Jurkat, Clone E6-1 (cell line): Measurements from ENCODE around the gene ZNF410.

Experiments
- DNase-seq: peaks from one replicate; pipeline ENCODE4 v3.0.0-alpha.2; 2011; ENCODE audit warnings: low read depth, low spot score
- H3K4me3 ChIP-seq: 2 replicates; pipeline ENCODE4 v1.5.1; 2011; ENCODE audit warnings: mild to moderate bottlenecking, low read length, control low read depth, moderate library complexity

The ZNF410 gene

DNA sequence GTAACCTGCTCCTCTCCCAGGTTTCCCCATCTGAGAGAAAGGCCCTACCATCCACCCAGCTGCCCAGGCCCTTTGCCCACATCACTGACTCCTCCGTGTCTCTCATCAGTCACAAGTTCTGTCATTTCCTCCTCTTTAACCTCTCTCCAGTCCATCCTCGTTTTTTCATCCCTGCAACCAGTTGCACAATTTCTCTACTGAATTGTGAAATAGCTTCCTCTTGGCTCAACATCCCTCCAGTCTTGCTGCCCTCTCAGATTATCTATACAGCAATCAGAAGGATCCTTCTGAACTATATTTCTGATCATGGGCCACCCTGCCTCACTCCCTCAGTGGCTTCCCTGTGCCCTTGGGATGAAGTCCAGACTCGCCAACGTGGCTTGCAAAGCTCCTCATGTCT, 56.4 kb downstream of the ZNF410 start:
- H3K4me3 ChIP-seq, result no peak overlapping the region
- no peak for DNase-seq

DNA sequence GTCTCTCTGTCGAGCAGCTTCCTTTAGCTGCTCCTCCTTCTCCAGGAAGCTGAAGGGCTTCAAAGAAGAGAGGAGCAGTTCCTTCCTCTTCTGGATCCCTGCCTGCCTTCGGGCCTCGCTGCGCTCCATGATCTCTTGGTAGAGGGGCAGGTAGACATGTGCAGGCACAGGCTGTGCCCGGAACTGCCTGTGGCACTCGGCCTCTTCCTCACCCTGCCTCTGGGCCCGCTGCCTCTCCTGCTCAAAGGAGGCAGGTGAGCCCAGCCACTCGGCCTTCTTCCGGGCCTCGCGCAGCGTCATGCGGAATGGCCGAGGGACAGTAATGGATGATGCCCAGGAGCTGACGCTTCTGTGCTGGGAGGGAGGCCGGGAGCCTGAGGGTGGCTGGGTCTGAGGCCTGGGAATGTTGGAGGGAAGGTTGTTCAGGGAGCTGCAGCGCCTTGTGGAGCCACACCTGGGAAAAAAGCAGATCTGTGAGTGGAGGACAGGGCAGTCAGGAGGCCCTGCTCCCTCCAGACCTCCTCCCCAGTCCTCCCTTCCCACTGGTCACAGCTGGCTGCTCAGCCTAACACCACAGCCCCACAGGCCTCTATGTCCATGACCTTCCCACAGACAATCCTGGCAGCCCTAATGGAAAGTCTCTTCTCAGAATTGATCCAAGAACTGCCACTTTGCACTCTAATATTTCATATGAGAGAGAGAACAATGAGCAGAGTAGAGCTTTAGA, 57.9 kb downstream of the ZNF410 start:
- no peak overlapping the region for H3K4me3 ChIP-seq
- DNase-seq, result no peak

DNA sequence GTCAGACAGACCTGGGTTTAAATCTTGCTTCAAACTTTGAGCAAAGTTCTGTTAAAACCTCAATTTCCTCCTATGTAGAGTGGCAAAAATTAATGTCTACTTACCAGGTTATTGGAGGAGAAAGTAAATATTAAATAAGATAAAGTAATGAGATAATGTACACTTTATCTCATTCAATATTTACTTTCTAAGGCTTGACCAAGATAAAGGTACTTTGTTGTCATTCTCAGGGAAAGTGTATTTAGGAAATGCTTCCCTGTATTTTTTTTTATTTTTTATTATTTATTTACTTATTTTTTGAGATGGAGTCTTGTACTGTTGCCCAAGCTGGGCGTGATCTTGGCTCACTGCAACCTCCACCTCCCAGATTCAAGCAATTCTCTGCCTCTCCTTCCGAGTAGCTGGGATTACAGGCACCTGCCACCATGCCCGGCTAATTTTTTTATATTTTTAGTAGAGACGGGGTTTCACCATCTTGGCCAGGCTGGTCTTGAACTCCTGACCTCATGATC, 58.6 kb downstream of the ZNF410 start:
- DNase-seq, result no peak
- H3K4me3 ChIP-seq, result no peak overlapping the region

DNA sequence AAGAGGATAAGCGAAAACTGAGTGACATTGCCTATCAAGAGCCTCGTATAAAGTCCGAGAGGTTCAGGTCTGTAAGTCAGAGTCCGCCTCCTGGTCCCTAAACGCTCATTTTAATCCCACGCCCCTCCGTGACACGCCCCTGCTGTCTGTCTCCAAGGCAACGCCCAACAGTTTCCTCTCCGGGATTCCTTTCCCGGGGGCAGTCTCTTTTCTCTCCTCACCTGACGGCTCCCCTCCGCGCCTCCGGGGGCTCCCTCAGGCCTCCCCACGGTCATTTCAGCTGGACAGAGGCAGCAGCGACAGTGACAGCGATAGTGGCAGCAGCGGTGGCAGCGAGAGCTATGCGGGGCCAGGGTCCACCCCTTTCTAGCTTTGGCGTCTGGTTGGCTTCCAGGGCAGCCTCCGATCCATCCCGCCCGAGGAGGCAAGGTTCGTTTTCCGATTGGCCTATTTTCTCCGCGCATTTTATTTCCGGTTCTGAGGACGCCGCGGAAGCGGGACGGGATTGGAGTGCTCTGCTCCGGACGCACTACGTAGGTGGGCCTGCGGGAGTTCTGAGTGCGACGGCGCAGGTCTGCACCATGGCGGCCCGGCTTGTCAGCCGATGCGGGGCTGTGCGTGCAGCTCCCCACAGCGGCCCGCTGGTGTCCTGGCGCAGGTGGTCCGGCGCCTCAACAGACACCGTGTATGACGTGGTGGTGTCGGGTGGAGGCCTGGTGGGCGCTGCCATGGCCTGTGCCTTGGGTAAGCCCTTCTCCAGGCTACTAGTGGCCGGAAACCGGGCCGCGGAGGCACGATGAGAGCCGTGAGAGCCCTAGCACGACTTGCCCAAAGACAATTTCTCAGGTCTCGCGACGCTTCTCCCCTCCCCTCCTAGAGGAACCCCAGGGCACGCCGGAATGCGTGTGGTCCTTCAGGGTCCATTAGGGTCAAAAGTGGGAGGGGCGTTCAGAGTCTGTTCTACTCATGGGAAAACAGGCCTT, 63.4 kb downstream of the ZNF410 start, which contains the start of the genes COQ6 and FAM161B:
Gene COQ6 (plus strand): TSS at position 551 of the 983 bp plus-strand sequence. CDS start 31 bp downstream, at position 582.
Gene FAM161B (minus strand): TSS at position 343 of the 983 bp plus-strand sequence. CDS start 68 bp downstream, at position 275.
- H3K4me3 ChIP-seq, result peak within 1 kb of the TSS; percentile 95
- DNase-seq, result peak; percentile 95

DNA sequence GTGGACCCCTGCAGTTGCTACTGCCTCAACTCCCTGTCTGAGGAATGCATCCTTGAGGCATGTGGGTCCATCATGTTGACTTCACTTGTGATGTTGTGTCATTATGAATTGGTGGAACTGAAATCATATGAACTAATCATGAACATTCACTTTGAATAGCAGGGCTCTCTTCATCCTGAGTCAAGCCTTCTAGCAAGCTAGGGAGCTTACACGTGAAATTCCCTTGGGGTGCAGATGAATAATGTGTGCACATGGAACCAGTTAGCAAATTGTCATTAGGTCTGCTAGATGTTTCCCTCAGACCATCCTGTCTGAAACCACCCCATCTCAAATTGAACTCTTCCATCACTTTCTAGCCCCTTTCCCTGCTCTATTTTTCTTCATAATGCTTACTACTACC, 67.1 kb downstream of the ZNF410 start:
- no peak for DNase-seq
- no peak overlapping the region for H3K4me3 ChIP-seq

DNA sequence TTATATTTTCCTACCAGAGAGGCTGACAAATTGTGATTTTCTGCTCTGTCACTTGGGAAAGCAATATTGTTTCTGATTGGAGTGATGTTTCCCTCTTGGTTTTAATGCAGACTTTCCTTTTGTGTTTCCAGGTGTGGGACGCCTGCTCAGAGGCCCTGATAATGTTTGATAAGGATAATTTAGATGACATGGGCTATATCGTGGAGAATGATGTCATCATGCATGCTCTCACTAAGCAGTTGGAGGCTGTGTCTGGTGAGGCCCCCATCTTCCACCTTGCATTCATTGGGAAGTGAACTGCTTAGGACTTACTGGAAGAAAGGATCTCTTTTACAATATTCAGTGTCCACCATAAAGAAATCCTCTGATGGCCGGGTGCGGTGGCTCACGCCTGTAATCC, 69.0 kb downstream of the ZNF410 start:
- no peak overlapping the region for H3K4me3 ChIP-seq
- DNase-seq, result no peak

DNA sequence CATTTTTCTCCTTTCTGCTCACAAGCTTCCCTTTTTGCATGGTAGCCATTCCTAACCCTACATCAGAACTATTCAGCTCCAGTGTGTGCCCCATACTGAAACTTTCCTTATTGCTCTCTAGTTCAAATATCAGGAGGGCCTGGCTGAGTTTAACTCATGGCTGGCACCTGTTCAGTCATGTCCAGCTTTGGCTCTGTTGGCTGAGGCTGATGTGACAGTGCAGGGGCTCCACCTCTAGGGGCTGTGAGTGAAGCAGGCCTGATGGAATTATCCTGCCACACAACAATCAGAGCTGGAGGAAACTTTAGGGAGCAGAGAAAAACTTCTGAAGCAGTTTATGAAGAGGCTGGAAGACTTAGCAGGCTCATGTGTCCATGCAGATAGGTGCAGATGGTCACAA, 71.9 kb downstream of the ZNF410 start:
- H3K4me3 ChIP-seq, result no peak overlapping the region
- DNase-seq, result no peak

DNA sequence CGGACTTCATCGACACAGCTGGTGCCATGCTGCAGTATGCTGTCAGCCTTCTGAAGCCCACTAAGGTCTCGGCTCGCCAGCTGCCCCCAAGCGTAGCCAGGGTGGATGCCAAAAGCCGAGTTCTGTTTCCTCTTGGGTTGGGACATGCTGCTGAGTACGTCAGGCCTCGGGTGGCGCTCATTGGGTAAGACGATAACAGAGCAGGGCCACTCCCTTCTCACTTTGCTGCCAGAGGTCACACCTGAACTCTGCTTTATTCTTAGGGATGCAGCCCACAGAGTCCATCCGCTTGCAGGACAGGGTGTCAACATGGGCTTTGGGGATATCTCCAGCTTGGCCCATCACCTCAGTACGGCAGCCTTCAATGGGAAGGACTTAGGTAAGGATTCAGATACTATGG, 74.5 kb downstream of the ZNF410 start:
- no peak overlapping the region for H3K4me3 ChIP-seq
- no peak for DNase-seq

DNA sequence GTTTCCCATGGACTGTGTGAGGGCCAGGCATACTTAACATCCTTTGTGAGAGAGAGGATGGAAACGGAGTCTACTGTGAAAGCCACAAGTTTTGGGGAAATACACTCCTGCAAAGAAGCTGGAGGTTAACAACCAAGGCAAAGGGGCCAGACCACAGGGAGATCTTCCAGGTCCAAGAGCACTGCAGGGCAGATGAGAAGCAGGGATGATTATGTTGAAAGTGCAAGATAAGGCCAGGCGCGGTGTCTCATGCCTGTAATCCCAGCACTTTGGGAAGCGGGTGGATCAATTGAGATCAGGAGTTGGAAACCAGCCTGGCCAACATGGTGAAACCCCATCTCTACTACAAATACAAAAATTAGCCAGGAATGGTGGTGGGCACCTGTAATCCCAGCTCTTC, 78.6 kb downstream of the ZNF410 start:
- no peak for DNase-seq
- H3K4me3 ChIP-seq, result no peak overlapping the region

DNA sequence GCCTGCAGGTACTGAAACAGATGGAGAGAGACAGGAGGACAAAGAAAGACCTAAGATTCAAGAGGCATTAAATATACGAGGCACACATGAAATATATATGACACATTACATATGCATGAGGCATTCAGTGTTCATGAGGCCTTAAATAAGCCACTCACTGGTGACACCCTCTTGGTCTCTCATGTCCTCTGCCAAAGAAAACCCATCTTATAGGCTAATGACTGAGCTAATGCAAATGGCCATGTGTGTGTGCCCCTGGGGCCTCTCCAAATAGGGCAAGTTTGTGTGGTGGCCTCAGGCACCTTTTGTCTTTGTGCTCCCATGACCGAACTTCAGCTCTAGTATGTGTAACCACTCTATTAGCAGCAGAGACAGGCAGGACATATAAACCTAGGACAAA, 82.2 kb downstream of the ZNF410 start:
- DNase-seq, result no peak
- no peak overlapping the region for H3K4me3 ChIP-seq

DNA sequence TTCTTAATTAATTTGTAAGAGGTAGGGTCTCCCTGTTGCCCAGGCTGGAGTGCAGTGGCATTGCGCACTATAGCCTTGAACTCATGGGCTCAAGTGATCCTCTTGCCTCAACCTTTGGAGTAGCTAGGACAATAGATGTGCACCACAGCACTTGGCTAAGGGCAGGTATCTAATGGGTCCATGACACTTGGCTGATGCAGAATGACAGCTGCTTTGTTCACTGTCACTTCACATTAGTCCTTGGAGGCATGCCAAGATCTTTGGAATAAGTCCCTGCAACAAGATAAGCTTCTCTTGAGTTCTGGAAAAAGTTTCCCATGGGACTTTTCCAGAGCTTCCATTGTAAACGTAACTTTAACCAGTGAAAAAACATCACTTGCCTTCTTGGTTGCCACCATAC, 86.8 kb downstream of the ZNF410 start:
- H3K4me3 ChIP-seq, result no peak overlapping the region
- DNase-seq, result no peak

DNA sequence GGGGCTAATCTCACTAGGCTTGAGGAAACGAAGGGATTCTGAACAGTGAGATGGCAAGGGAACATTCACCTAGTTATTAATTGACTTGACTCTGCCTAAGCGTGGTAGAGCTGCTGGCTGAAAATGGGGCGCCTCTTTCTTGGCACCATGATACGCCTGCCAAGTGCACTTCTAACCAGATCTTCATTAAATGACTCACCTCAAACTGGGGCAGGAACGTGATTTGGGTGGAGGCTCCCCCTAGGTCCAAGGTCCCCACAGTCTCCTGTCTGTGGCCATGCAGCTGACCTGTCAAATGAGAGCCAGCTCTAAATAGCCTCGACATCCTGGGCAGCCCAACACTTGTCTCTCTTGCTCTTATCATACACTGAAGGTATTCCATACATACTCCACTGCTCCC, 89.5 kb downstream of the ZNF410 start:
- no peak for DNase-seq
- H3K4me3 ChIP-seq, result no peak overlapping the region

DNA sequence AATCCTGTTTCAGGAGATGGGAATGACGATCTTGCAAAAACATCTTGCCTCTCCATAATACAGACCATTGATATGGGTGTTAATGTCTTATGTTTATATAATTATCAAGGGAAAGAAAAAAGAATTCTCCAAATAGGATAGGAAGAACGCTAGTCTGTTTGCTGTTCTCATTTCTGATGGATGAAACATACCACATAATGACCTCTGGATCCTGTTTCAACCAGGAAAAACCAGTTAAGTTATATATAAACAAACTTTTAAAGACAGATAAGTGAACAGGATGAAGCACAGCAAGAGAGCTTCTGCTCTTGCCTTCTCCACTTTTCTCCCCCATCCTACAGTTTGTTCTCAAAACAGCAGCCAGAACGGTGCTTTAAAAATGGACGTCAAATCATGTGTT, 91.2 kb downstream of the ZNF410 start:
- no peak for DNase-seq
- H3K4me3 ChIP-seq, result no peak overlapping the region
